ENCODE results near the gene RAPGEF1.
"Not testable (repeated sequence)": the region's sequence is repeated elsewhere in the genome, so short reads cannot be mapped to it uniquely, and the experiment has no call there.

RAPGEF1 gene

GRCh38 chr9:131739959-131740648 lies at the start of gene RAPGEF1:
Gene RAPGEF1 (minus strand): TSS chr9:131740076. CDS start chr9:131739830, 246 bp downstream.
- peak; percentile 84 for DNase-seq

GRCh38 chr9:131788851-131789250 lies 49.0 kb upstream of the RAPGEF1 start:
- no peak for DNase-seq

GRCh38 chr9:131787838-131788237 lies 48.0 kb upstream of the RAPGEF1 start:
- no peak for DNase-seq

- no peak for DNase-seq
These were observed 45.0 kb upstream of the RAPGEF1 start for GRCh38 chr9:131784748-131785501.

GRCh38 chr9:131781069-131781468 lies 41.2 kb upstream of the RAPGEF1 start:
- DNase-seq, result no peak

- no peak for DNase-seq
These were observed 36.6 kb upstream of the RAPGEF1 start for GRCh38 chr9:131776473-131776872.

- DNase-seq, result no peak
These were observed 36.2 kb upstream of the RAPGEF1 start for GRCh38 chr9:131776036-131776435.

GRCh38 chr9:131774636-131775035 lies 34.8 kb upstream of the RAPGEF1 start:
- no peak for DNase-seq

- DNase-seq, result no peak
These were observed 34.1 kb upstream of the RAPGEF1 start for GRCh38 chr9:131773911-131774379.

GRCh38 chr9:131772940-131773339 lies 33.1 kb upstream of the RAPGEF1 start:
- no peak for DNase-seq

GRCh38 chr9:131771646-131772045 lies 31.8 kb upstream of the RAPGEF1 start:
- no peak for DNase-seq

GRCh38 chr9:131769361-131769760 lies 29.5 kb upstream of the RAPGEF1 start:
- DNase-seq, result no peak

GRCh38 chr9:131764568-131764967 lies 24.7 kb upstream of the RAPGEF1 start:
- no peak for DNase-seq

GRCh38 chr9:131762356-131762932 lies 22.6 kb upstream of the RAPGEF1 start:
- peak; percentile 80 for DNase-seq

GRCh38 chr9:131759017-131759647 lies 19.3 kb upstream of the RAPGEF1 start:
- no peak for DNase-seq

- DNase-seq, result no peak
These were observed 17.7 kb upstream of the RAPGEF1 start for GRCh38 chr9:131757549-131757948.

- DNase-seq, result peak; percentile 89
These were observed 15.8 kb upstream of the RAPGEF1 start for GRCh38 chr9:131755541-131756198.

- no peak for DNase-seq
These were observed 15.0 kb upstream of the RAPGEF1 start for GRCh38 chr9:131754846-131755245.

GRCh38 chr9:131753751-131754150 lies 13.9 kb upstream of the RAPGEF1 start:
- not testable (repeated sequence) for DNase-seq

- no peak for DNase-seq
These were observed 12.5 kb upstream of the RAPGEF1 start for GRCh38 chr9:131752231-131752884.

- DNase-seq, result no peak
These were observed 8.6 kb upstream of the RAPGEF1 start for GRCh38 chr9:131748411-131748955.

- DNase-seq, result no peak
These were observed 7.5 kb upstream of the RAPGEF1 start for GRCh38 chr9:131747352-131747751.

Data from activated naive CD4-positive, alpha-beta T cell treated with anti-CD3 and anti-CD28 coated beads, Interleukin-2, amount 50 U/mL, for 16 hours (primary cell).